Stimulated activated CD8-positive, alpha-beta memory T cell treated with anti-CD3 and anti-CD28 coated beads, Interleukin-4, amount 100 ng/mL, for 4 hours (primary cell): ENCODE results near the gene ZNF8.
A peak's percentile ranks its signal among the peaks of the same experiment; 100 is the strongest.
"Not testable (repeated sequence)": the region's sequence is repeated elsewhere in the genome, so short reads cannot be mapped to it uniquely, and the experiment has no call there.

Experiments
- DNase-seq, 2 donors: peaks; one replicate each; pipeline ENCODE4 v3.0.0-alpha.2; 2020; ENCODE audit warnings: low read depth in 2 of 2, low spot score in 1 of 2

The ZNF8 gene

DNA sequence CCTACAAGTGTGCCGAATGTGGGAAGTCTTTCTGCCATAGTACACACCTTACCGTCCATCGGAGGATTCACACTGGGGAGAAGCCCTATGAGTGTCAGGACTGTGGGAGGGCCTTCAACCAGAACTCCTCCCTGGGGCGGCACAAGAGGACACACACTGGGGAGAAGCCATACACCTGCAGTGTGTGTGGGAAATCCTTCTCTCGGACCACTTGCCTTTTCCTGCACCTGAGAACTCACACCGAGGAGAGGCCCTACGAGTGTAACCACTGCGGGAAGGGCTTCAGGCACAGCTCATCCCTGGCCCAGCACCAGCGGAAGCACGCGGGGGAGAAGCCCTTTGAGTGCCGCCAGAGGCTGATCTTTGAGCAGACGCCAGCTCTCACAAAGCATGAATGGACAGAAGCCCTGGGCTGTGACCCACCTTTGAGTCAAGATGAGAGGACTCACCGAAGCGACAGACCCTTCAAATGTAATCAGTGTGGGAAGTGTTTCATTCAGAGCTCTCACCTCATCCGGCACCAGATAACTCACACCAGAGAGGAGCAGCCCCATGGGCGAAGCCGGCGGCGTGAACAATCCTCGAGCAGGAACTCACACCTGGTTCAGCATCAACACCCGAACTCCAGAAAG, 16.1 kb downstream of the ZNF8 start:
- no peak for DNase-seq

DNA sequence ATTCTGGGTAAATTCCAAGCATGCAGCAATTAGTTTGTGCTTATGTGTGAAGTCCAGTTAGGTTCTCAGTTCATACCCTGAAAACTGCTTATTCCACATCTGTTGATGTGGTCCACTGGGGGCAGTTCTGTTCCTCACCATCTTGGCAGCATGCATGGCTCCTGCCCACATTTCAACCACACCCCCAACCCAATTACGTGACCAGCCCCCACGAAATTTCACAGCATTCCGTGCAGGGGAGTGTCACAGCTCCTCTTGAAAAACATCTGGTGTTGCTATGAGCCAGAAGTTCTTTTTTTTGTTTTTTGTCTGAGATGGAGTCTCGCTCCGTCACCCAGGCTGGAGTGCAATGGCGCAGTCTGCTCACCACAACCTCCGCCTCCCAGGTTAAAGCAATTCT, 17.3 kb downstream of the ZNF8 start:
- no peak for DNase-seq

DNA sequence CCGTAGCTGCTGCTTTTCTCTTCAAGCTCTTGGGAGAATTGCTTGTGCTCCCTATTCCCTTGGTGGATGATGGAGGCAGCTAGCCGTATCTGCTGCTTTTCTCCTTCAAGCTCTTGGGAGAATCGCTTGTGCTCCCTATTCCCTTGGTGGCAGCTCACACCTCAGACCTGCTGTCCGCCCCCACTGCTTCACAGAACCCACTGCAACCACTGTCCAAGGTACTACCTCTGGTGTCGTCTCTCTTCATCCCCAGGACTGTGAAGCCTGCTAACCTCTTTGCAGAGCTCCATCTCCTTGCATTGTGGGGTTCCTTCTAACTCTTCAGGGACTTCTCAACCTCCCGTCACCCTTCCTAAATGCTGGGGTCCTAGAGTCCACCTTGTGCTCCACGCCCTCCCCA, 21.9 kb downstream of the ZNF8 start:
- DNase-seq: no peak

DNA sequence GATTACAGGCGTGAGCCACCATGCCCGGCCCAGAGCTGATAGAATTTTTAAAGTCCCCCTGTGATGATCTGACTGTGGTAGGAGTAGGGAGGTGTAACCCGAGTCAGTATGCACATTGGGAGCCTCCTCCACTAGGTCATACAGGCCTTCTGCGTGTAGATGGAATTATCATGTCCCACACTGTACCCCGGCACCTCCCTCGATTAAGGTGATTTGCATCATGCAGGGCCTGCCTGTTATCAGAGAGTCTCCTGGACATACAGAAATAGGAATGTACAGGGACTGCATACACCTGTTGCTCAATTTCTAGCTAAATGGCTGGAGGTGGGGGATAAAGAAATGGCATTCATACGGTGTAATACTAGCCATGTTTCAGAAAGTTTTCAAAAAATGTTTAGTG, 25.5 kb downstream of the ZNF8 start:
- no peak for DNase-seq

DNA sequence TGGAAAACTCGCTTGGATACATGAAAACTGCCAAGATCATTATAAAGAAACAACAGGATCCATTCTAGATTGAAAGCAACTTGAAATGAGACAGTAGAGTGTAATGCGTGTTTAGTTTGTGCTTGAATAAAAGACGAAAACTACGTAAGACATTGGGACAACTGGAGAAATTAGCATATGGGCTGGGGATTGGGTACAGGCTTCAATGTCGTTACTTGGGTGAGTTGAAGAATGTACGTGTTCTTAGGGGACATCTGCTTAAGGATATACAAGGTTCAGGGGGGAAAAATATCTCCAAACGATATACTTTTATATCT, 26.0 kb downstream of the ZNF8 start:
- no peak for DNase-seq

DNA sequence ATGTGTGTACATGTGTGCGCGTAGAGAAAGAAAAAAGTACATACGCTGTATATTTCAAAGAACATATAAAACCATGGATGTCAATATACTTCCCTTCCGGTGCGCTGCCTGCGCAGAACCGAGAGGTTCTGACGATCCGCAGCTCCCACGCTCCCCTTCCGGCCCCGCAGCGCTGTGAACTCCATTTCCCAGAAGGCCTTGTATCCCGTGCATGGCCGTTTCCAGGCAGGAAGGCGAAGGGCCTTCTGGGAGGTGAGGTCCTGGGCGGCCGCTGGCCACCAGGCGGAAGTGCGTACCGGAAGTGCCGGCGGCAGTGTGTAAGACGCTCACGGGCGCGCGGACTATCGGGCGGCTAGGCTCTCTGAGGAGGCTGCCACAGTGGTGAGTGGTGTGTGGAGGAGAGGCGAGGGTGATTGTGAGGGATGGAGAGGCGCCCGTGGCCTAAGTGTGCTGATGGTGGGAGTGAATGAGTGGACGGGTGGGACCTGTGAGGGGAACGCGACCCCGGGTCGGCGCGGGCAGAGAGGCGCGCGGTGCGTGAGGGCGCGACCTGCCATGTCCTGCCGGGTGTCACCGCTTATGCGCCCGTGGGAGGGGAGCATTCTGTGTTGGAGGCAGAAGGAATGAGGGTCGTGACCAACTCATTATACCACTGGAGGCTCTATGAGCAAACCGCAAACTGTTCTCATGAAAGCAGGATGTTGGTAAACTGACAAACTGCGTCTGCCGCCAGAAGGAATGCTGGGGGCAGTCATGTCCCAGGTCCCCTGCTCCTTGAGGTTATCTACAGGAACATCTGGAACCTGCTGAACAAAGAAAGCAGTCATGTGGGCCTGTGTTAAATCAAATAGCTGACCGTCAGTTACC, 26.5 kb downstream of the ZNF8 start, which contains the start of gene ERVK3-1:
Gene ERVK3-1, plus strand, starts transcription at position 313 of the 867 bp plus-strand sequence. CDS start 6,792 bp downstream, outside the sequence.
- DNase-seq: peak; percentile 83 to 92

DNA sequence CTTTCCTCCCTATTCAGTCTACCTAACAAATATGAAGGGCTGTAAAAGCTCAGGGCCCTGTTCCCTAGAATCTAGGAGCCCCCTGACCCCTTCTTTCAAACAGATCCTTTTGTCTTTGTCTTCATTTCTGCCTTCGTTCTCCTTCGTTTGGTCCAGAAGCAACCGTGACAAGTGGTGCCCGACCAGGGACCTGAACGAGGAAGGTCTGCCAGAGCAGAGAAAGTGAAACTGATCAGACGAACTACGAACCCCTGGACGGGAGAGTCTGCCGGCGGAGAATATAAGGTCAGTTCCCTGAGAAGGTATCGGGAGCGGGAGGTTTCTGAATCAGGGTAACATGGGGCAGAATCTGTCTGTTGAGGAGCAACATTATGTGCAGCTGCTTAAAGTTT, 27.2 kb downstream of the ZNF8 start:
- DNase-seq: no peak

DNA sequence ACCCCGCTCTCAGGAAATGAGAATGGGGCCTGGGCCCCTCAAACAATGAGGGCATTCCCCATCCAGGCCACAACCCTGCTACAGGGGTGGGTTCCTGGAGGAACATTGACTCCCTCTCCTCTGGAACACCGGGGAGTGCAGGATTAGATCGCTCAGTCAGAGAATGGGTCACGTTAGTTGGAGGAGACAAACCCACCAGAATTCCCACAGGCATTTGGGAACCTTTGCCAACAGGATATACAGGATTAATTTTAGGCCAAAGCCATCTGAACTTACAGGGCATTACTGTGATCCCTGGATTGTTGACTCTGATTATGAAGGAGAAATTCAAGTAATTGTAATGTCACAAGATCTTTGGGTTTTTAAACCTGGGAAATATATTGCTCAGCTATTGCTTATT, 29.0 kb downstream of the ZNF8 start:
- no peak for DNase-seq

DNA sequence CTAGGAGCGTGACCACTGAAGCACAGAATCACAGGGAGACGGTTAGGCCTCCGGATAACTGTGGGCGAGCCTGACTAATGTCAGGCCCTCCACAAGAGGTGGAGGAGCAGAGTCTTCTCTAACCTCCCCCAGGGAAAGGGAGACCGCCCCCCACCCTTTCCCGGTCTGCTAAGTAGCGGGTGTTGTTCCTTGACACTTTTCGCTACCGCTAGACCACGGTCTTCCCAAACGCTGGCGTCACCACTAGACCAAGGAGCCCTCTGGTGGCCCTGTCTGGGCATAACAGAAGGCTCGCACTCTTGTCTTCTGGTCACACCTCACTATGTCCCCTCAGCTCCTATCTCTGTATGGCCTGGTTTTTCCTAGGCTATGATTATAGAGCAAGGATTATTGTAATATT, 31.9 kb downstream of the ZNF8 start:
- DNase-seq: not testable (repeated sequence)

DNA sequence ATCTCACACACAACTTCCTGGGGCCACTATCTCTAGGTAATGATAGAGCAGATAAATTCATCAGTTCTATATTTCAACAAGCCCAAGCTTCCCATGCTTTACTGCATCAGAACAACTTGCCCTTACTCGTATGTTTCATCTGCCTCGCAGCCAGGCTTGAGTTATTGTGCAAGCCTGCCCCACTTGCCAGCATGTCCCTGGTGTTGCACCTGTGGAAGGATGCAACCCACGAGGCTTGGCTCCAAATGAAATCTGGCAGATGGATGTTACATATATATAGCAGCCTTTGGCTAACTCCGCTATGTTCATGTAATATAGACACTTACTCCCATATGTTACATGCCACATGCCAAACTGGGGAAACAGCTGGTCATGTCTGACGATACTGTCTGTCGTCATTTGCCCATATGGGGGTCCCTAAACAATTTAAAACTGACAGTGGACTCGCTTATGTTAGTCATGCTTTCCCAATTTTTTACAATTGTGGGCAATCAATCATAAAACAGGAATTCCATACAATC, 32.6 kb downstream of the ZNF8 start:
- no peak for DNase-seq

DNA sequence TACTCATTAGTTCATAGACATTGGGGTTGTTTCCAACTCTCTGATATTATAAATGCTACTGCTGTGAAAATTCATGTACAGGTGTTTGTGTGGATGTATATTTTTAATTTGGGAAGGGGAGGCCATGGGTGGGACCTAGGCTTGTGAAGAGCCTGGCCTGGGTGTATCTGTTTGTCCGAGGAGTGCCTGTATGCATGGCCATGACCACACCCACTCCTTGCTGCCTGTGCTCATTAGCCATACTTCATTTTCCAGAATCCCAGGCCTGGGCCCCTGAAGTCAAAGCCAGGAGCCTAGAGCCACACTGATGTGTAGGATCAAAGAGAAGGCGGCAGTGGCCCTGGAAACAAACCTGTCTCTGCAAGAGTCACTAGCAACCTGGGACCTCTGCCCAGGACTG, 36.8 kb downstream of the ZNF8 start:
- DNase-seq: no peak

DNA sequence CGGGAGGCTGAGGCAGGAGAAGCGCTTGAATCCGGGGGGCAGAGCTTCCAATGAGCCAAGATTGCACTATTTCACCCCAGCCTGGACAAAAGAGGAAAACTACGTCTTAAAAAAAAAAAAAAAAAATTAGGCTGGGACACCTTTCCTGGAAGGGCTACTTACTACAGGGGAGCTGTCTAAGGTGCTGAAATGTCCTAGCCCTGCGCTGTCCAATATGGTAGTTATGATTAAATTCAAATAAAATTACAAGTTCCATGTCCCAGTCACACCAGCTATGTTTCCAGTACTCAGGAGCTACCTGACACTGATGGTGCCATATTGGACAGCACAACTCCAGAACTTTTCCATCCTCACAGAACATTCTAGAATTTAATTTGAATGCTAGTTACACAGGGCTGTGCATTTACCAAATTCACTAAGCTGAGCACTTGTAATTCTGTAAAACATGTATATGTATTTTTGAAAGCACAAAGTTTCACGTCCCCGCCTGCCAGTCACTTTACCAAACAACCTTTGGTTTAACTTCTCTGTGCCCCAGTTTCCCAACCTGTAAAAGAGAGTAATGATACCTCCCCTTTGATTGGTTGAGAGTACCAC, 38.8 kb downstream of the ZNF8 start:
- no peak for DNase-seq

DNA sequence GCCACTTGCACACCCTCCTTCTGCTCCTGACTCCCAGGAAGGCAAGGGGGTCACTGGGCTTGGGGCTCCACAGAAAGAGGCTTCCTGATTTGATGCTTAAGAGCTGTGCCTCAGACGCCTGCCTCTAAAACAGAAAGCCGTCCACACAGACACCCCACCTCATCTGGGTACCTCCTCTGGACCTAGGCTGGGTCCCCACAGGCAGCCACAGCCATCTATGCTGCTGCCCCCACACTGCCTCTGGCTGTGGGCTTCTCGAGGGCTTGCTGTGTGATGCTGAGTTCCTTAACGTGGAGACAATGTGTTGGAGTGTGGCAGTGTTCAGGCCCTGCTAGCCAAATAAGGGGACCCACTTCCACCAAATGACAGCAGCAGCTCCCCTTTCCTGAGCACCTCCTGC, 39.5 kb downstream of the ZNF8 start:
- DNase-seq: no peak

DNA sequence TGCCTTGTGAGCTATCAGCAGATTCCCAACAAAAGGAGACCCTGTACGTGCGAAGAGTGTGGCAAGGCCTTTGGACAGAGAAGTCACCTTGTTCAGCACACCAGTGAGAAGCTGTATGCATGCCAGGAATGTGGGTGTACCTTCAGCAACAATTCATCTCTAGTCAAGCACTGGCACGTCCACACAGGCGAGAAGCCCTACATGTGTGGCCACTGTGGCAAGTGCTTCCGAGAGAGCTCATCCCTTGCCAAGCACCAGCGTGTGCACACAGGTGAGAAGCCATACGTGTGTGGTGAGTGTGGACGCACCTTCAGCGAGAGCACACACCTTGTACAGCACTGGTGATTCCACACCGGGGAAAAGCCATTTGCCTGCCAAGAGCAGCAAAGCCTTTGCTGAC, 40.5 kb downstream of the ZNF8 start:
- DNase-seq: no peak

DNA sequence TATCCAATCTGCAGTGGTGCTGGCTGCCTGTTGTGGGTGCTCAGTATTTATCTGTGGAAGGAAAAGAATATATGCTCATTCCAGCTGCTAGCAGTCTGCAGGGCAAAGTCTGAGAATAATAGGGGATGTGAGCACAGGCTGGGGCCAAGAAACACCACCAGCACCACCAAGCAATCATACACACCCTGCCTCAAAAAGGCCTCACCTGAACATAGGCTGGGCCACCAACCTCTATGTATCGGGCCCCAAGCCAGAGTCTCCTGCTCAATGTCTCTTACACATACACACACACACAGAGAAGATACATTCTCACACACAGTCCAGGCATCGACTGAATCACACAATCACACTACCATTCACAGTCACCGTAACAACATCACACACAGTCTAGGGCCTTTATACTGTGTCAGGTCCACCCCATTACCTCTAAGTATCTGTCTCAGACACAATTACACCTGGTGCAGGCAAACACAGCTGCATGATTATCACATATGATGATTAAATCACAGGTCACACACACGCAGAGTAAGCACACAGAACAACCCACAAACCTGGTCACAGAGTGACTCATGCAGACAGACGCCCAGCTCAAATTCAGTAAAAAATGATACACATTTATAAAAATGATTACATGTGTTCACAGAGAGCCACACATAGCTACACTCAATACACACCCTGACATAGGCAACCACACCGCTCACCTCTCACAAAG, 46.7 kb downstream of the ZNF8 start:
- no peak for DNase-seq

DNA sequence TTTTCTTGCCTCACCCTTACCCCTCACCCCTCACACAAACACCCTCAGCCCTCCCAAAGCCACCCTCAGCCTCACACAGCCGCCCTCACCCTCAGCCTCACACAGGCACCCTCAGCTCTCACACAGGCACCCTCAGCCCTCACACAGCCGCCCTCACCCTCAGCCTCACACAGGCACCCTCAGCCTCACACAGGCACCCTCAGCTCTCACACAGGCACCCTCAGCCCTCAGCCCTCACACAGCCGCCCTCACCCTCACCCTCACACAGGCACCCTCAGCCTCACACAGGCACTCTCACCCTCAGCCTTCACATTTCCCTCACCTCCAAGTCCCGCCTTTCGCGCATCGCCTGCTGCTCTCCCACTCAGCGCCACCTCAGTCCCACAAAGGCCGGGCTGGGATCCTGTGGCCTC, 47.8 kb downstream of the ZNF8 start:
- DNase-seq: no peak

DNA sequence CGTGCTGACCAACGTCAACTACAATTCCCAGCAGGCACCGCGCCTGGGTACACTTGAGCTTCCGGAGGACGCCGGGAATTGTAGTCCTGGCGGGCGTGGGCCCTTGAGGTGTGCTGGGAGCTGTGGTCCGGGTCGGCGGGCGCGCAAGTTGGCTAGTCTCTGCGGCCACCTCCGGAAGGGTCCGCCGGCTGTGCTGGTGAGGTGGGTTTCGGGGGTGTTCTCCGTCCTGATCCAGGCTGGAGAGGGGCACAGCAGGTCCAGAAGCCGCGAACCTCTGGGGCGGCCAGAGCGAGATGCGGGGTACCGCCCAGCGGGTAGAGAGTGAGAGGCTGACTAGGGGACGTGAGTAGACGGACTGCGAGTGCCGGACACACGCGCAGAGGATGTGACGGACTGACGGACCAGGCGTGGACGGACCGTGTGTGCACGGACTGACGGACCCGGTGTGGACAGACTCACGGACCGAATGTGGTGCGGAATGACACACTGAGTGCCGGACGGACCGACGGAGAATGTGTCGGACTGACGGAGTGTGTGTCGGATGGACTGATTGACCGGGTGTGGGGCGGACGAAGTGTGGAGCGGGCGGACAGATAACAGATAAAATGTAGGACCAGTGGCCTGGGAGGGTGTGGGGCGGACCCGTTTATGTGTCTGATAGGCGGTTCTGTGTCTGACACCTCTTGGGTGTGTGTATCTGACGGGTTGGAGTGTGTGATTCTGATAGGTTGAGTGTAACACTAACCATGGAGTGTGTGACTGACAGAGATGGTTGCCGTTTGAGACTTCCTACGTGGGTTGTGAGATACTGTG, 48.4 kb downstream of the ZNF8 start, which contains the start of gene ZSCAN22:
Gene ZSCAN22, plus strand, starts transcription at position 81 of the 813 bp plus-strand sequence. CDS start 7,809 bp downstream, outside the sequence.
- DNase-seq: peak; percentile 76 to 80

DNA sequence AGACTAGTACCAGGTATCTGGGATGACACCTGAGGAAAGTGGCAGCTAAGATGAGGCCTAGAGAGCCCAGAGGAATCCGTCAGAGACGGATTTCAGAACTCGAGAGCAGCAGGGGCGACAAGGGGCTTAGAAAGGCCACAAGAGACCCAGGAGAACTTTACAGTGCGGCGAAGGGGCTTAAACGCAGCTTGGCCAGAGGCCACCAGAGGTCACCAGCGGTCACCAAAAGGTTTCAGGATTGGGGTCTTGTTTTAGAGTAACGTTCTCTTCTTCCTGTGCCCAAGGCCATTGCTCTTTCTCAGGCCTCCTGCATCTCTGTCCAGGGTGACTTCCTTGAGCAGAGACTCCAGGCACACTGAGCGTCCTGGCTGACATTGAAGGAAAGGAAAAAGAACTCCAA, 50.2 kb downstream of the ZNF8 start:
- no peak for DNase-seq

DNA sequence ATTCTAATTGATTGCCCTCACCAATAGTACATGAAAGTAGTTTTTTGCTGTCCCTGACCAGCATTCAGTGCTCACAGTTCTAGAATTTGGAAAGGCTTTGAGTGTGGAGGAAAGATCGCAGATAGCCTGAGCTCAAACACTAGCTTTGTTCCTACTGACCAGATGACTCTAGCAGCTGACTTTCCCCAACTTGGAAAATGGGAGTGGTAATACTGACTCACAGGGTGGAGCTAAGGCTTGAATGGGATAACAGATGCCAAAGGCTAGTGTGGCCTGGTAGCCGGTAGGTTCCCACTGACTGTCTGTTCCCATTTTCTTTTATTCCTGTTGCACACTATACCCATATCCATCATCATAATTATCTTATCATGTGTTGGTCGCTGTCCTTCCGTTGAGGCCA, 51.7 kb downstream of the ZNF8 start:
- DNase-seq: no peak

DNA sequence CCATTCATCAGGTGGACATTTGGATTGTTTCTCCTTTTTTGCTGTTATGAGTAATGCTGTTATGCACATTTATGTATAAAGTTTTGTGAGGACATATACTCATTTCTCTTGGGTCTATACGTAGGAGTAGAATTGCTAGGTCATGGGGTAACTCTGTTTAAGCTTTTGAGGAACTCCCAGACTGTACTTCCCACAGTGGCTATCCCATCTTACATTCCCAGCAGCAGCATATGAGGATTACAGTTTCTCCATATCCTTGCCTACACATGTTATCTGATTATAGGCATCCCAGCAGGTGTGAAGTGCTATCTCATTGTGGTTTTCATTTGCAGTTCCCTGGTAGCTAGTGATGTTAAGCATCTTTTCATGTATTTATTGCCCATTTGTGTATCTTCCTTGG, 53.9 kb downstream of the ZNF8 start:
- DNase-seq: no peak
